SU-DHL-6 (cell line): ENCODE measurements around the gene MAEL.
"Not testable (repeated sequence)": the region's sequence is repeated elsewhere in the genome, so short reads cannot be mapped to it uniquely, and the experiment has no call there.

Experiments
- EZH2phosphoT487 ChIP-seq: fragments of 200-600 bp; sonication (generic), shearing (Covaris generic); conservative IDR thresholded peaks from 2 replicates; pipeline ENCODE4 v1.6.1; 2018; ENCODE audit warnings: mild to moderate bottlenecking, antibody characterized with exemption, low read length, moderate library complexity, mixed read lengths
- TF ChIP-seq, protein P1 (sequence below): fragments of 200-600 bp; sonication (generic); IDR thresholded peaks from one replicate; pipeline ENCODE4 v1.5.1; 2017; ENCODE audit warnings: antibody characterized with exemption, mild to moderate bottlenecking, low read length, moderate library complexity; ENCODE audit not compliant: insufficient read depth, poor library complexity, severe bottlenecking

DNA sequence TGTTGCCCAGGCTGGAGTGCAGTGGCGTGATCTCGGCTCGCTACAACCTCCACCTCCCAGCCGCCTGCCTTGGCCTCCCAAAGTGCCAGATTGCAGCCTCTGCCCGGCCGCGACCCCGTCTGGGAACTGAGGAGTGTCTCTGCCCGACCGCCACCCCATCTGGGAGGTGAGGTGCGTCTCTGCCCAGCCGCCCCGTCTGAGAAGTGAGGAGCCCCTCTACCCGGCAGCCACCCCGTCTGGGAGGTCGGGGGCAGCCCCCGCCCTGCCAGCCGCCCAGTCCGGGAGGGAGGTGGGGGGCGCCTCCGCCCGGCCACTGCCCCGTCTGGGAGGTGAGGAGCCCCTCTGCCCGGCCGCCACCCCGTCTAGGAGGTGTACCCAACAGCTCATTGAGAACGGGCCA lies 40.5 kb downstream of the MAEL start:
- TF ChIP-seq, protein P1, sequence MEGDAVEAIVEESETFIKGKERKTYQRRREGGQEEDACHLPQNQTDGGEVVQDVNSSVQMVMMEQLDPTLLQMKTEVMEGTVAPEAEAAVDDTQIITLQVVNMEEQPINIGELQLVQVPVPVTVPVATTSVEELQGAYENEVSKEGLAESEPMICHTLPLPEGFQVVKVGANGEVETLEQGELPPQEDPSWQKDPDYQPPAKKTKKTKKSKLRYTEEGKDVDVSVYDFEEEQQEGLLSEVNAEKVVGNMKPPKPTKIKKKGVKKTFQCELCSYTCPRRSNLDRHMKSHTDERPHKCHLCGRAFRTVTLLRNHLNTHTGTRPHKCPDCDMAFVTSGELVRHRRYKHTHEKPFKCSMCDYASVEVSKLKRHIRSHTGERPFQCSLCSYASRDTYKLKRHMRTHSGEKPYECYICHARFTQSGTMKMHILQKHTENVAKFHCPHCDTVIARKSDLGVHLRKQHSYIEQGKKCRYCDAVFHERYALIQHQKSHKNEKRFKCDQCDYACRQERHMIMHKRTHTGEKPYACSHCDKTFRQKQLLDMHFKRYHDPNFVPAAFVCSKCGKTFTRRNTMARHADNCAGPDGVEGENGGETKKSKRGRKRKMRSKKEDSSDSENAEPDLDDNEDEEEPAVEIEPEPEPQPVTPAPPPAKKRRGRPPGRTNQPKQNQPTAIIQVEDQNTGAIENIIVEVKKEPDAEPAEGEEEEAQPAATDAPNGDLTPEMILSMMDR, result not testable (repeated sequence)
- TF ChIP-seq EZH2phosphoT487, result not testable (repeated sequence)
